GM18519 (cell line): Measurements from ENCODE around the gene IDNK.

Source experiments
- ATAC-seq: cut with Tn5 transposase; IDR thresholded peaks from one replicate; pipeline ENCODE4 v1.9.1; 2021; ENCODE audit warnings: mild to moderate bottlenecking, moderate library complexity; ENCODE audit not compliant: unreplicated experiment, low FRiP score

The IDNK gene

GRCh38 chr9:83630938-83631457 is 8.1 kb downstream of the IDNK start:
- no peak for ATAC-seq

- no peak for ATAC-seq
Measured at GRCh38 chr9:83633255-83633654, 10.3 kb downstream of the IDNK start.

- ATAC-seq: no peak
Measured at GRCh38 chr9:83633676-83634075, 10.7 kb downstream of the IDNK start.

- no peak for ATAC-seq
Measured at GRCh38 chr9:83636813-83637212, 13.9 kb downstream of the IDNK start.

GRCh38 chr9:83637389-83637788 is 14.4 kb downstream of the IDNK start:
- ATAC-seq: no peak

GRCh38 chr9:83639266-83639665 is 16.3 kb downstream of the IDNK start:
- ATAC-seq: no peak

- no peak for ATAC-seq
Measured at GRCh38 chr9:83642793-83643192, 19.9 kb downstream of the IDNK start.

- no peak for ATAC-seq
Measured at GRCh38 chr9:83646500-83647239, 23.7 kb downstream of the IDNK start.

GRCh38 chr9:83649080-83649479 is 26.1 kb downstream of the IDNK start:
- ATAC-seq: no peak

GRCh38 chr9:83649515-83649914 is 26.6 kb downstream of the IDNK start:
- no peak for ATAC-seq

GRCh38 chr9:83651558-83651957 is 28.6 kb downstream of the IDNK start:
- ATAC-seq: no peak

GRCh38 chr9:83652433-83652832 is 29.5 kb downstream of the IDNK start:
- no peak for ATAC-seq

DNA sequence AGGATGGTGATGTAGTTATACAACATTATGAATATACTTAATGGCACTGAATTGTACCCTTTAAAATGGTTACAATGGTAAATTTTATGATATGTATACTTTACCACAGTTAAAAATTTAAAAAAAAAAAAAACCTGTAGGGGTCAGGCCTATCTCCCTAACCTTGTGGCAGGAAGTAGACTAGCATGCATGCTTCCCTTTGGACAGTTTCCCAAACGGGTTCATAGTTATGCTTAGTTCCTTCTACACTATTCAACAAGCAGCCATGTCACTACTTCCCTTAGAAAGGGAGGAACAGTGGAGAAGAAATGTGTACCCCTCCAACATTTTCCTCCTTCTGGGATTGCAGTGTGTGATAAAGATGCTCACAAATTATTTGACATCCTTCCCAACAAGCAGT is 32.5 kb downstream of the IDNK start:
- no peak for ATAC-seq

DNA sequence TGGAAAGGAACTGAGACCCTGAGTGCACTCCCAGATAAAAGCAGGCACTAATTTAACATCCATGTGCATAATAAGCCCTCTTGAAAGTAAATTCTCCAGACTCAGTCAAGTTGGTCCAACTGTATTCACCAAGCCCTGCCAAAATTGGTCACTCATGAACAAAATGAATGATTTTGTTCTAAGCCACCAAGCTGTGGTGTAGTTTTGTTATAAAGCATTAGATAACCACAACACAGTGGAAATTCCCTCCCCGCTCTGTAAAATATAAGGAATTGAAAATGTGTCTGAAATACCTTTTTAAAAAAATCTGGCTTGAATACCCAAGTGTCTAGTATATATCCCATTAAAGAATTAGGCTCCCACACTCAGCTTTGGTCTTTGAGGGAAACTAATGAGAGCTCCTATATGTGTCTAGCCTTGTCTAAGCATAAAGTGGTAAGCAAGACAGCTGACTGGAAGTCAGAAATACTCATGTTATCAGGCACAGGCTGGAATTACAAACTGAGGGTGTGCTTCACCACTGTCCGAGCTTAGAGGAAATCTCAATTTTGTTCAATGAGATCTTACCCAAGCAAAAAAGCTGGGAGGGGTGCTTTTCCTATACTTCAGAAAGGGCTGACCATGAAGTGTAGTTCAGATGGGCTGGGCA is 33.2 kb downstream of the IDNK start:
- no peak for ATAC-seq

- no peak for ATAC-seq
Measured at GRCh38 chr9:83656952-83657351, 34.0 kb downstream of the IDNK start.

DNA sequence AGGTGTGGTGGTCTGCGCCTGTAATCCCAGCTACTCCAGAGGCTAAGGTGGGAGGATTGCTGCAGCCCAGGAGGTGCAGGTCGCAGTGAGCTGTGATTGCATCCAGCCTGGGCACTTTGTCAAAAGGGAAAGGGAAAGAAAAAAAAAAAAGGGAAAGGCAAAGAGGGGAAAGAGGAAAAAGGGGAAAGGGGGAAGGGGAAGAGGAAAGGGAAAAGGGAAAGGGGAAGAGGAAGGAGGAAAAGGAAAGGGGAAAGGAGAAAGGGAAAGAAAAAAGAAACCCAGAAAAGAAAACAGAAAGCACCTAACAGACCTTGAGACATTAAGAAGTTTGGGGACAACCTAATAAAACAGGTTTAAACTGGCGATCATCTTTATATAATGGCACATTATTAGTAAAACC is 40.0 kb downstream of the IDNK start:
- ATAC-seq: no peak

DNA sequence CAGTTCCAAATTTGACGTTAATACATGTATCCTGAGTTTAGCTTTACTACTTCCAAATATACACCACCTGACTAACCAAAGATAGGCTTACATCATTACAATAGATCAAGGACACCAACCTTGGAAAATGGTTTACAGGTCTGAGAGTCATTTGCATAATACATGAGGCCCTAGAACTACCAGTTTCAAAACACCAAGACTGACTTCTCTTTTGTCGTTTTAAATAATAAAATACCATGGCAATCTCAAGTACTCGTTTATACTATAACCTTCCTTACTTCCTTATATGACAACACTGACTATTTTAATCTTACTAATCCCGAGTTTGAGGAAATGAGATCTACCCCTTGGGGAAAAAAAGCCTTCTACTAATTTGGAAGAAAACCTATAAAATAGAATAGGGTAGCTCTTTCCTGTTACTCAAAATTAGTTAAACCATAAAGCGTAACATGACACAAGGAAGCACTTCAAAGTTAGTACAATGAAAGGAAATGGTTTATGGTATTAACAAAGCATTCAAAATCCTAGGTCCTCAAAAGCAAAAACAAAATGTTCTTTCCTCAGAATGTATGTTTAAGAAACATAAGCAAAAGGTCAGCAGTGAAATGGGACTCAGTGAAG is 42.7 kb downstream of the IDNK start:
- no peak for ATAC-seq

GRCh38 chr9:83669067-83669466 is 46.1 kb downstream of the IDNK start:
- no peak for ATAC-seq

- ATAC-seq: no peak
Measured at GRCh38 chr9:83670381-83670780, 47.4 kb downstream of the IDNK start.

- ATAC-seq: no peak
Measured at GRCh38 chr9:83671451-83671850, 48.5 kb downstream of the IDNK start.

DNA sequence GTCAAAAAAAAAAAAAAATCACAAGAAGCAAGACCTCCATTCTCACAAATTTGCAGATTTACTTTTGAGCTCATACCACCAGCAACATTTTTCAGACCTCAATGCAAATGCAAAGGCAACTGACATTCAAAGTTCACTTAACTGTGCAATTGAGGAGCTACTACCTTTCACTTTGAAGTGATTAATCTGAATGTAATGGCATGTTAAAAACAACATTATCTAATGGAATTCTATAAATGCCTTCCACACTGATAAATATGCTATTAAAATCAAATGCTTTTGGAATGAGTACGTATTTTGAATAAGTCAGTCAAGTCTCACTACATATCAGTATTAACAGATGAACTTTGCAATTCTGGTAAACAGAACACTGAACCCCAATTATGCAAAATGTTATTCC is 52.5 kb downstream of the IDNK start:
- ATAC-seq: no peak

DNA sequence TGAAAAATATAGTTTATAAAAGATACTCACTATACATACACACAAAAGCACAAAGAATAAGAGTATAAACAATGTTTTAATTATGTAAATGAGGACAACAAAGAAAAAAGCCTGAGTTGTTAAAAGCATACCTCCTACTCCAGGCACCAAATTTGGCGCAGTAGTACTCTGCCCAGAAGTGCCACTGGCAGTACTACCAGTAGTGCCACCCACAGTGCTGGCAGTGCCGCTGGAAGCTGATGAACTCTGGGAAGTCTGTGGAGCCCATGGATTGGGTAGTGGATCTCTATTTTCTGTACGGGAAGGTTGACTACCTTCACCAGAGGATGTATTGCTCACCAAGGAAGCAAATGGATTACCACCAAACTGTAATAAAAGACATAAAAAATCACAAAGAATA is 54.7 kb downstream of the IDNK start:
- ATAC-seq: no peak
